ENCODE measurements around the gene CENPF. TPM values are rescaled to one million over a fixed set of nuclear protein-coding genes. Genes with fewer than 3 reads are reported as not detected.

CENPF gene
- total and polyA plus RNA-seq, 10 donors = 1.2 to 12.8 (median 5.5) TPM

GRCh38 chr1:214657299-214657698 lies 54.3 kb downstream of the CENPF start:
- 89 to 95% (median 94%) methylated on average over 2 of the region's 2 CpGs for WGBS, 5 donors
- intact Hi-C loops (cut with DNase I; ENCODE audit: low total_unique reads) = no loop called here
- H3K4me3 ChIP-seq = no peak overlapping the region
- H3K4me1 ChIP-seq = no peaks in the 10 kb centered on the region
- DNase-seq = no peak
- no peak overlapping the region for H3K27ac ChIP-seq
- no peaks in the 10 kb centered on the region for H3K27me3 ChIP-seq (replicated peaks in 1 of 7)
- TF ChIP-seq, protein P1, sequence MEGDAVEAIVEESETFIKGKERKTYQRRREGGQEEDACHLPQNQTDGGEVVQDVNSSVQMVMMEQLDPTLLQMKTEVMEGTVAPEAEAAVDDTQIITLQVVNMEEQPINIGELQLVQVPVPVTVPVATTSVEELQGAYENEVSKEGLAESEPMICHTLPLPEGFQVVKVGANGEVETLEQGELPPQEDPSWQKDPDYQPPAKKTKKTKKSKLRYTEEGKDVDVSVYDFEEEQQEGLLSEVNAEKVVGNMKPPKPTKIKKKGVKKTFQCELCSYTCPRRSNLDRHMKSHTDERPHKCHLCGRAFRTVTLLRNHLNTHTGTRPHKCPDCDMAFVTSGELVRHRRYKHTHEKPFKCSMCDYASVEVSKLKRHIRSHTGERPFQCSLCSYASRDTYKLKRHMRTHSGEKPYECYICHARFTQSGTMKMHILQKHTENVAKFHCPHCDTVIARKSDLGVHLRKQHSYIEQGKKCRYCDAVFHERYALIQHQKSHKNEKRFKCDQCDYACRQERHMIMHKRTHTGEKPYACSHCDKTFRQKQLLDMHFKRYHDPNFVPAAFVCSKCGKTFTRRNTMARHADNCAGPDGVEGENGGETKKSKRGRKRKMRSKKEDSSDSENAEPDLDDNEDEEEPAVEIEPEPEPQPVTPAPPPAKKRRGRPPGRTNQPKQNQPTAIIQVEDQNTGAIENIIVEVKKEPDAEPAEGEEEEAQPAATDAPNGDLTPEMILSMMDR (IDR thresholded peaks at IDR 0.05 in 8 of 11, conservative IDR thresholded peaks at IDR 0.05 in 3 of 11) = no peak
- TF ChIP-seq POLR2A (IDR thresholded peaks at IDR 0.05) = no peak
- no peak for TF ChIP-seq POLR2AphosphoS5 (IDR thresholded peaks at IDR 0.05)
- peaks cover 0 to 85% (median 0%) of the 10 kb centered on the region in 6 donors for H3K36me3 ChIP-seq
- H3K9me3 ChIP-seq = no peaks in the 10 kb centered on the region

GRCh38 chr1:214658175-214658574 lies 55.2 kb downstream of the CENPF start:
- intact Hi-C loops (cut with DNase I; ENCODE audit: low total_unique reads) = no loop called here
- Histone ChIP-seq H3K27me3 (replicated peaks in 1 of 7) (no peaks in the 10 kb centered on the region), H3K27ac (no peak overlapping the region), H3K36me3 (peaks cover 0 to 84% (median 0%) of the 10 kb centered on the region in 6 donors), H3K4me3 (no peak overlapping the region), H3K4me1 (no peaks in the 10 kb centered on the region), H3K9me3 (no peaks in the 10 kb centered on the region)
- TF ChIP-seq POLR2A (IDR thresholded peaks at IDR 0.05) = no peak
- TF ChIP-seq, protein P1 (IDR thresholded peaks at IDR 0.05 in 8 of 11, conservative IDR thresholded peaks at IDR 0.05 in 3 of 11) = no peak
- no peak for TF ChIP-seq POLR2AphosphoS5 (IDR thresholded peaks at IDR 0.05)
- 43 to 66% (median 44%) methylated on average over 1 of the region's 1 CpG for WGBS, 5 donors
- DNase-seq = no peak

GRCh38 chr1:214658785-214659184 lies 55.8 kb downstream of the CENPF start:
- Histone ChIP-seq H3K36me3 (peaks cover 0 to 84% (median 0%) of the 10 kb centered on the region in 6 donors), H3K4me1 (no peaks in the 10 kb centered on the region), H3K27ac (no peak overlapping the region), H3K9me3 (no peaks in the 10 kb centered on the region), H3K27me3 (replicated peaks in 1 of 7) (no peaks in the 10 kb centered on the region), H3K4me3 (no peak overlapping the region)
- TF ChIP-seq, protein P1 (IDR thresholded peaks at IDR 0.05 in 8 of 11, conservative IDR thresholded peaks at IDR 0.05 in 3 of 11) = peak in 2 of 11 experiments; percentile 9 to 21
- TF ChIP-seq POLR2AphosphoS5 (IDR thresholded peaks at IDR 0.05) = no peak
- TF ChIP-seq POLR2A (IDR thresholded peaks at IDR 0.05) = no peak
- DNase-seq = no peak
- intact Hi-C loops (cut with DNase I; ENCODE audit: low total_unique reads) = no loop called here
- WGBS, 5 donors = 82 to 91% (median 85%) methylated on average over 9 of the region's 9 CpGs

DNA sequence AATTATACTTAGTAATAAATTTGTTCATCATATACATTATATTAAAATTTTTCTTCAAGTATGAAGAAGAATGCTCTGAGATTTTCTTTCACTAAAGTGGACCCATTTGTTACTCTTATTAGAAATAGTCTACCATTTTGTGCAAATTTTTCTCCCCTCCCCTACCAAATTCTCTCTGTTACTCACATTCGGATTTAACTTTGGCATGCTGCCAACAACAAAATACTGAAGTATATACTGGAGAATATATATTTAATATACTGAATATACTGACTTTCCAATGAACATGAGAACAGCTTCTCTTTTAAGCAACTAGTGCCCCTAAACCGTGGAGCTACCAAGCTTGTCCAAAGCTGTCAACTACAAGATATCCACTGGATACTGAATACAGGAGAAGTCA lies 57.2 kb downstream of the CENPF start:
- Histone ChIP-seq H3K9me3 (no peaks in the 10 kb centered on the region), H3K36me3 (peaks cover 0 to 85% (median 0%) of the 10 kb centered on the region in 6 donors), H3K27ac (no peak overlapping the region), H3K4me3 (no peak overlapping the region), H3K4me1 (no peaks in the 10 kb centered on the region), H3K27me3 (replicated peaks in 1 of 7) (no peaks in the 10 kb centered on the region)
- 90 to 99% (median 96%) methylated on average over 2 of the region's 2 CpGs for WGBS, 5 donors
- intact Hi-C loops (cut with DNase I; ENCODE audit: low total_unique reads) = loop anchor here (10.0 kb wide), 1 partner anchor 865 kb away; no protein-coding TSS in a partner anchor
- DNase-seq = no peak
- TF ChIP-seq POLR2A (IDR thresholded peaks at IDR 0.05) (no peak), POLR2AphosphoS5 (IDR thresholded peaks at IDR 0.05) (no peak)
- TF ChIP-seq, protein P1 (IDR thresholded peaks at IDR 0.05 in 8 of 11, conservative IDR thresholded peaks at IDR 0.05 in 3 of 11) = no peak
